Measurements from ENCODE around the gene BCAP31.

DNA sequence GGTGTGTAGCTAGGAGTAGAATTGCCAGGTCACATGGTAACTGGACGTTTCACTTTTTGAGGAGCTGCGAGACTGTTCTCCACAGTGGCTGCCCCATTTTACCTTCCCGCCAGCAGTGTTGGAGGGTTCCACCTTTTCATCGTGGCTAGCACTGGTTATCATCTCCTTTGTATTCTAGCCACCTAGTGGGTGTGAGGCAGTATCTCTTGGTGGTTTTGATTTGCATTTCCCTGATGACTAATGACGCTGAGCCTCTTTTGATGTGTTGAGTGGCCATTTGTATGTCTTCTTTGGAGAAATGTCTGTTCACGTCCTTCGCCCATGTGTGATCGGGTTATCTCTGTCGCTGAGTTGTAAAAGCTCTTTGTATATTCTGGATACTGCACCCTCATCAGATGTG is 11.1 kb upstream of the BCAP31 start:
- TF ChIP-seq CTCF (IDR thresholded peaks at IDR 0.05) (no peak), POLR2A (IDR thresholded peaks at IDR 0.05) (no peak)

Data from gastroesophageal sphincter (tissue), 3 donors.